Transverse colon (tissue), 4 donors: ENCODE data around the gene SLC45A2.

Source experiments
- CTCF ChIP-seq, 5 experiments: fragments of 200-600 bp in 3 of 5; fragments of 450-650 bp in 2 of 5; sonication (generic) in 3 of 5; IDR thresholded peaks; 1 replicate in 2 of 5; 2 replicates in 3 of 5; pipeline ENCODE4 v1.5.1; 2016 to 2017; ENCODE audit warnings: antibody characterized with exemption in 5 of 5, inconsistent platforms in 3 of 5, mild to moderate bottlenecking in 2 of 5, moderate library complexity in 1 of 5
- EP300 ChIP-seq: sonication (generic); formaldehyde crosslinking; IDR thresholded peaks from one replicate; pipeline ENCODE4 v1.6.1; 2017; ENCODE audit warnings: antibody characterized with exemption, low read depth
- POLR2A ChIP-seq: fragments of 450-650 bp; IDR thresholded peaks from one replicate; pipeline ENCODE4 v1.6.1; 2016; ENCODE audit warnings: antibody characterized with exemption, mild to moderate bottlenecking, moderate library complexity
- POLR2AphosphoS5 ChIP-seq, 3 donors: sonication (generic); formaldehyde crosslinking; IDR thresholded peaks; one replicate each; pipeline ENCODE4 v1.6.1; 2016; ENCODE audit warnings: antibody characterized with exemption in 3 of 3

GRCh38 chr5:34007201-34007620 lies 22.7 kb upstream of the SLC45A2 start:
- no peak for TF ChIP-seq POLR2AphosphoS5 (IDR thresholded peaks at IDR 0.05)
- TF ChIP-seq CTCF (IDR thresholded peaks at IDR 0.05): no peak
- TF ChIP-seq POLR2A: no peak
- no peak for TF ChIP-seq EP300
